GM18502 (cell line): ENCODE measurements around the gene FAM111B.
"Not testable (repeated sequence)": the region's sequence is repeated elsewhere in the genome, so short reads cannot be mapped to it uniquely, and the experiment has no call there.

ENCODE experiments used
- ATAC-seq: cut with Tn5 transposase; IDR thresholded peaks from one replicate; pipeline ENCODE4 v1.9.1; 2021; ENCODE audit warnings: mild to moderate bottlenecking; ENCODE audit not compliant: unreplicated experiment, poor library complexity

Gene FAM111B

GRCh38 chr11:59106363-59107336 lies at the start of gene FAM111B:
FAM111B (plus strand) TSS chr11:59107237; CDS start chr11:59109626, 2,389 bp downstream.
- peak; percentile 75 for ATAC-seq

- peak; percentile 92 for ATAC-seq
Measured at GRCh38 chr11:59058120-59059033, 48.7 kb upstream of the FAM111B start.

- ATAC-seq: not testable (repeated sequence)
Measured at GRCh38 chr11:59060096-59060495, 46.9 kb upstream of the FAM111B start.

- no peak for ATAC-seq
Measured at GRCh38 chr11:59062602-59063529, 44.2 kb upstream of the FAM111B start.

GRCh38 chr11:59063996-59064727 lies 42.9 kb upstream of the FAM111B start:
- ATAC-seq: not testable (repeated sequence)

GRCh38 chr11:59069087-59069486 lies 38.0 kb upstream of the FAM111B start:
- no peak for ATAC-seq

- ATAC-seq: peak; percentile 95
Measured at GRCh38 chr11:59076876-59077571, 30.0 kb upstream of the FAM111B start.

- ATAC-seq: no peak
Measured at GRCh38 chr11:59078435-59078834, 28.6 kb upstream of the FAM111B start.

- no peak for ATAC-seq
Measured at GRCh38 chr11:59079086-59079485, 28.0 kb upstream of the FAM111B start.

GRCh38 chr11:59080421-59080820 lies 26.6 kb upstream of the FAM111B start:
- not testable (repeated sequence) for ATAC-seq

GRCh38 chr11:59081430-59082020 lies 25.5 kb upstream of the FAM111B start:
- ATAC-seq: not testable (repeated sequence)

GRCh38 chr11:59086007-59086406 lies 21.0 kb upstream of the FAM111B start, which contains the start of gene GLYATL1B:
GLYATL1B (plus strand) TSS chr11:59086307; CDS start chr11:59086307, 0 bp downstream.
- ATAC-seq: not testable (repeated sequence)

- no peak for ATAC-seq
Measured at GRCh38 chr11:59088162-59088561, 18.9 kb upstream of the FAM111B start.

- not testable (repeated sequence) for ATAC-seq
Measured at GRCh38 chr11:59093576-59093975, 13.5 kb upstream of the FAM111B start.

GRCh38 chr11:59095225-59095624 lies 11.8 kb upstream of the FAM111B start:
- peak; percentile 84 for ATAC-seq

GRCh38 chr11:59095972-59096575 lies 11.0 kb upstream of the FAM111B start:
- ATAC-seq: not testable (repeated sequence)

GRCh38 chr11:59097113-59097708 lies 9.8 kb upstream of the FAM111B start:
- peak; percentile 49 for ATAC-seq
